K562 (cell line): ENCODE measurements around the gene EGR1. TPM values are rescaled to one million over a fixed set of nuclear protein-coding genes. Genes with fewer than 3 reads are reported as not detected.

Experiments used
- C11orf30 ChIP-seq: fragments of 450-650 bp; IDR thresholded peaks from 2 replicates; pipeline ENCODE4 v1.6.1; 2016; ENCODE audit warnings: low read depth, mild to moderate bottlenecking
- NEUROD1 ChIP-seq: fragments of 150-350 bp; IDR thresholded peaks from 2 replicates; pipeline ENCODE4 v1.6.1; 2014; ENCODE audit warnings: borderline replicate concordance, low read length, low read depth; ENCODE audit not compliant: partially characterized antibody
- NFE2 ChIP-seq: IDR thresholded peaks from 2 replicates; pipeline ENCODE4 v1.6.1; 2014; ENCODE audit warnings: antibody characterized with exemption, low read depth
- PML ChIP-seq: IDR thresholded peaks from 2 replicates; pipeline ENCODE4 v1.6.1; 2012; ENCODE audit warnings: low read length, inconsistent platforms
- POLR2AphosphoS2 ChIP-seq: IDR thresholded peaks from 2 replicates; pipeline ENCODE4 v1.6.1; 2012; ENCODE audit warnings: low read length, improper control_type of control experiment
- polyA plus RNA-seq, 8 experiments: library from polyadenylated mRNA; depleted of rRNA in 4 of 8; stranded (reverse) in 5 of 8; unstranded in 3 of 8; fragments of >200 nt; fragmentation: Nextera tagmentation in 2 of 8; fragmentation: Illumina TruSeq in 1 of 8; extraction: Ambion mirVana in 2 of 8; extraction: Trizol in 1 of 8; gene quantifications; 2 replicates each; pipeline versions ENCODE4 v1.2.1 to v1.2.3, GENCODE V29; 2011 to 2014; ENCODE audit warnings: inconsistent platforms in 1 of 8, missing spikeins in 1 of 8
- total RNA-seq, 7 experiments: library from RNA; depleted of rRNA in 6 of 7; stranded (reverse); fragments of >200 nt in 6 of 7; fragmentation: Illumina TruSeq in 2 of 7; extraction: Trizol in 2 of 7; gene quantifications; 2 replicates each; pipeline versions ENCODE4 v1.2.1 to v1.2.3, GENCODE V29; 2011 to 2021; ENCODE audit warnings: low replicate concordance in 1 of 7
- TF ChIP-seq, protein P1 (sequence below), 2 experiments: fragments of 450-650 bp; formaldehyde crosslinking in 1 of 2; IDR thresholded peaks; 2 replicates each; pipeline versions ENCODE4 v1.4.0 to v1.6.1; 2014 to 2020; ENCODE audit warnings: mild to moderate bottlenecking in 2 of 2, borderline replicate concordance in 1 of 2, low read depth in 1 of 2
- TF ChIP-seq, protein P2 (sequence below): fragments of 450-650 bp; formaldehyde crosslinking; IDR thresholded peaks from 2 replicates; pipeline ENCODE4 v1.4.0; 2020; ENCODE audit warnings: mild to moderate bottlenecking, moderate library complexity

Gene EGR1
- total and polyA plus RNA-seq, 9 of the 15 experiments (the other 6 are each of a cell fraction or from before 2014, with no cell fraction given): 1.3 to 132 (median 21.5) TPM

DNA sequence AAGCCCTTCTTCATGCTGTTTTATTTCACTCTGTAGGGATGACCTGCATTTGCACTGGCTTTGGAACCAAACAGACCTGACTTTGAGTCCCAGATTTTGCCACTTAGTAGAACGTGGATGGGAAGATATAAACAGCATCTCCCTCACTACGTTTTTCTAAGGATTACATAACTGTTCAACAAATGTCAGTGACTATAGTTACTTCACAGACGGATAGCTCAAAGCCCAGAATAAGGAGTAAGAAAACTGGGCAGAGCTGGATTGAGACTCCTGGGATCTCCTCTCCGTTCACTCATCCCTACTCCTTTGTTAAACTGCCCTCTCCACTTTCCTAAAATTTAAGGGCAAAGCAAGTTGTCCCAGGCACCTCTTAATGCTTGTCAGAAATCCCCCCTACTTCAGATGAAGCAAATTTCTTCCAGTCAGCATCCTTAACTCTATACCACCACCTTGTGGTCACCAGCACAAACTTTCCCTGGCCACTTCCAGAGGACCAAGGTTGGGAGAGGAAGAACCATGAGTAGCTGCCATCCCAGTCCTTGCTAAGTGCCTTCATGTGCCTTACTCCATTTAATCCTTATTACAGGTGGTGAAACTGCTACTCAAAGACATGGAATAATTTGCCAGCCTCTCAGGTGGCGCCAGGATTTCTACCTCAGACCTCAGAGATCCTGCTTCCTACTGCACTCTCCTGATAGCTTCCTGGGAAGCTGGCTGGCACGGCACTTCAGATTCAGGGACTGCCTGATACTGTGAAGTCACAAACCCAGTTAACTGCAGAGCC, 38.4 kb downstream of the EGR1 start (continued):
- TF ChIP-seq, protein P1, sequence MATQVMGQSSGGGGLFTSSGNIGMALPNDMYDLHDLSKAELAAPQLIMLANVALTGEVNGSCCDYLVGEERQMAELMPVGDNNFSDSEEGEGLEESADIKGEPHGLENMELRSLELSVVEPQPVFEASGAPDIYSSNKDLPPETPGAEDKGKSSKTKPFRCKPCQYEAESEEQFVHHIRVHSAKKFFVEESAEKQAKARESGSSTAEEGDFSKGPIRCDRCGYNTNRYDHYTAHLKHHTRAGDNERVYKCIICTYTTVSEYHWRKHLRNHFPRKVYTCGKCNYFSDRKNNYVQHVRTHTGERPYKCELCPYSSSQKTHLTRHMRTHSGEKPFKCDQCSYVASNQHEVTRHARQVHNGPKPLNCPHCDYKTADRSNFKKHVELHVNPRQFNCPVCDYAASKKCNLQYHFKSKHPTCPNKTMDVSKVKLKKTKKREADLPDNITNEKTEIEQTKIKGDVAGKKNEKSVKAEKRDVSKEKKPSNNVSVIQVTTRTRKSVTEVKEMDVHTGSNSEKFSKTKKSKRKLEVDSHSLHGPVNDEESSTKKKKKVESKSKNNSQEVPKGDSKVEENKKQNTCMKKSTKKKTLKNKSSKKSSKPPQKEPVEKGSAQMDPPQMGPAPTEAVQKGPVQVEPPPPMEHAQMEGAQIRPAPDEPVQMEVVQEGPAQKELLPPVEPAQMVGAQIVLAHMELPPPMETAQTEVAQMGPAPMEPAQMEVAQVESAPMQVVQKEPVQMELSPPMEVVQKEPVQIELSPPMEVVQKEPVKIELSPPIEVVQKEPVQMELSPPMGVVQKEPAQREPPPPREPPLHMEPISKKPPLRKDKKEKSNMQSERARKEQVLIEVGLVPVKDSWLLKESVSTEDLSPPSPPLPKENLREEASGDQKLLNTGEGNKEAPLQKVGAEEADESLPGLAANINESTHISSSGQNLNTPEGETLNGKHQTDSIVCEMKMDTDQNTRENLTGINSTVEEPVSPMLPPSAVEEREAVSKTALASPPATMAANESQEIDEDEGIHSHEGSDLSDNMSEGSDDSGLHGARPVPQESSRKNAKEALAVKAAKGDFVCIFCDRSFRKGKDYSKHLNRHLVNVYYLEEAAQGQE (IDR thresholded peaks at IDR 0.05; ENCODE audit: borderline replicate concordance): peak; percentile 94
- TF ChIP-seq, protein P1 (CRISPR knock-in tag; IDR thresholded peaks at IDR 0.05; ENCODE audit: low read depth): no peak
- TF ChIP-seq C11orf30 (peak; percentile 87), NFE2 (peak; percentile 23; the same call in 1 of the 2 replicates), POLR2AphosphoS2 (peak; percentile 71; the same call in 1 of the 2 replicates), PML (peak; percentile 36; the same call in 1 of the 2 replicates), NEUROD1 (no peak)
- TF ChIP-seq, protein P2, sequence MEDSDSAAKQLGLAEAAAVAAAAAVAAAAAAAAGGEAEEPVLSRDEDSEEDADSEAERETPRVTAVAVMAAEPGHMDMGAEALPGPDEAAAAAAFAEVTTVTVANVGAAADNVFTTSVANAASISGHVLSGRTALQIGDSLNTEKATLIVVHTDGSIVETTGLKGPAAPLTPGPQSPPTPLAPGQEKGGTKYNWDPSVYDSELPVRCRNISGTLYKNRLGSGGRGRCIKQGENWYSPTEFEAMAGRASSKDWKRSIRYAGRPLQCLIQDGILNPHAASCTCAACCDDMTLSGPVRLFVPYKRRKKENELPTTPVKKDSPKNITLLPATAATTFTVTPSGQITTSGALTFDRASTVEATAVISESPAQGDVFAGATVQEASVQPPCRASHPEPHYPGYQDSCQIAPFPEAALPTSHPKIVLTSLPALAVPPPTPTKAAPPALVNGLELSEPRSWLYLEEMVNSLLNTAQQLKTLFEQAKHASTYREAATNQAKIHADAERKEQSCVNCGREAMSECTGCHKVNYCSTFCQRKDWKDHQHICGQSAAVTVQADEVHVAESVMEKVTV: peak; percentile 97
